ENCODE measurements around the gene TSPAN2. TPM values are rescaled to one million over a fixed set of nuclear protein-coding genes. Genes with fewer than 3 reads are reported as not detected.

Gene TSPAN2
- polyA plus RNA-seq, 1 experiment, result 4.0 TPM

DNA sequence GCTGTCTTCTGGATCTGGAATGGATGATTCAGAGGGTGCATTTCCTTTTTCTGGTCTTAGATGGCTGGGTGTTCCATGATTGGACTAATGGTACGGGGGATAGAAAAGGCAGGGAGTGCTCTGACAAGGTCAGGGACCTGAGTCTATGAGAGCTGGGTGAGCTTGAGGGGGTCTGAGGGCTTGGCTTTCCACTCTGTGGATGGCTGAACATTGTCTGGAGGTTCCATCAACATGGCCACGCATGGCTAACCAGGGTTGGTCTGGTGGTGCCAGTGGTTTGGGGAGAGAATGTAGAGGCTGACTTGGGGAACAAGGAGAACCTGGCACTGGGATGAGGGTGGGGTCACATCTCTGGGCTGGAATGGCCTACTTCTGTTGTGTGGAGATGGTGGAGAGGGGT, 41.5 kb upstream of the TSPAN2 start:
- ChIA-PET POLR2A (no interaction called here), CTCF (no interaction called here)
- H3K27me3 ChIP-seq (ENCODE audit: control insufficient read depth, insufficient read depth, low read length), result no peaks in the 10 kb centered on the region
- DNase-seq (ENCODE audit: low read depth, low spot score), result no peak
- TF ChIP-seq, protein P1, sequence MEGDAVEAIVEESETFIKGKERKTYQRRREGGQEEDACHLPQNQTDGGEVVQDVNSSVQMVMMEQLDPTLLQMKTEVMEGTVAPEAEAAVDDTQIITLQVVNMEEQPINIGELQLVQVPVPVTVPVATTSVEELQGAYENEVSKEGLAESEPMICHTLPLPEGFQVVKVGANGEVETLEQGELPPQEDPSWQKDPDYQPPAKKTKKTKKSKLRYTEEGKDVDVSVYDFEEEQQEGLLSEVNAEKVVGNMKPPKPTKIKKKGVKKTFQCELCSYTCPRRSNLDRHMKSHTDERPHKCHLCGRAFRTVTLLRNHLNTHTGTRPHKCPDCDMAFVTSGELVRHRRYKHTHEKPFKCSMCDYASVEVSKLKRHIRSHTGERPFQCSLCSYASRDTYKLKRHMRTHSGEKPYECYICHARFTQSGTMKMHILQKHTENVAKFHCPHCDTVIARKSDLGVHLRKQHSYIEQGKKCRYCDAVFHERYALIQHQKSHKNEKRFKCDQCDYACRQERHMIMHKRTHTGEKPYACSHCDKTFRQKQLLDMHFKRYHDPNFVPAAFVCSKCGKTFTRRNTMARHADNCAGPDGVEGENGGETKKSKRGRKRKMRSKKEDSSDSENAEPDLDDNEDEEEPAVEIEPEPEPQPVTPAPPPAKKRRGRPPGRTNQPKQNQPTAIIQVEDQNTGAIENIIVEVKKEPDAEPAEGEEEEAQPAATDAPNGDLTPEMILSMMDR (IDR thresholded peaks at IDR 0.05; ENCODE audit: low read depth, low read length), result no peak
- no peaks in the 10 kb centered on the region for H3K9me3 ChIP-seq (ENCODE audit: control insufficient read depth, insufficient read depth, low read length)
- H3K27ac ChIP-seq (ENCODE audit: low read depth, low read length), result no peak overlapping the region
- H3K4me3 ChIP-seq (ENCODE audit: low read depth, low read length), result no peak overlapping the region

DNA sequence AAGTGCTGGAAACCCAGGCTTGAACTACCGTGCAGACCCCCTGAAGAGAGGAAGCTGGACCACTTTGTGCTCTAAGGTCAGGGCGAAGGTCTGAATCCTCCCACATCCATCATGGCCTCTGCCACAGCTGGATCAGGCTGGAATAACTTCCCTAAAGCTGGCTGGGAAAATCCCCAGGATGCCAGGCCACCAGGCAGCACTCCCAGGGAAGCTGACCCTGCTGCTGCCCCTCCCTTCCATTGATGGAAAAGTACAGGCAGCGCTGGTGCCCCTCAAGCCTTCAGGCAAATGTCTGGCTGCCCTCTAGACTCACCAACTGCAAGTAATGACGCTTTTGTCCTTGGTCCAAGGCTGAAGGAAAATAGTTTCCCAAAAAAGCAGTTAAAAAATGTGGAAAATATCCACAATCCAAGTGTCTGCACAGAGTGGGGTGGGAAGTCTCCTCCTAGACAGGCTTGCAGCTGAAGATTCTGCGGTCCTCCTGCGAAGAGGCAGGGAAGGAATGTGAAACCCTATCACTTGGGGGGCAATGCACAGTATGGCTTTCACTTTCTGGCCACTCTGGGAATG, 39.9 kb upstream of the TSPAN2 start:
- TF ChIP-seq, protein P1 (IDR thresholded peaks at IDR 0.05; ENCODE audit: low read depth, low read length), result no peak
- ChIA-PET POLR2A (no interaction called here), CTCF (interaction anchor here (1.3 to 2.2 kb wide), 2 partner anchors 16 to 467 kb away, joined by 4 to 7 read pairs; no protein-coding TSS in a partner anchor)
- H3K9me3 ChIP-seq (ENCODE audit: control insufficient read depth, insufficient read depth, low read length), result no peaks in the 10 kb centered on the region
- DNase-seq (ENCODE audit: low read depth, low spot score), result no peak
- H3K4me3 ChIP-seq (ENCODE audit: low read depth, low read length), result no peak overlapping the region
- H3K27me3 ChIP-seq (ENCODE audit: control insufficient read depth, insufficient read depth, low read length), result no peaks in the 10 kb centered on the region
- H3K27ac ChIP-seq (ENCODE audit: low read depth, low read length), result no peak overlapping the region

DNA sequence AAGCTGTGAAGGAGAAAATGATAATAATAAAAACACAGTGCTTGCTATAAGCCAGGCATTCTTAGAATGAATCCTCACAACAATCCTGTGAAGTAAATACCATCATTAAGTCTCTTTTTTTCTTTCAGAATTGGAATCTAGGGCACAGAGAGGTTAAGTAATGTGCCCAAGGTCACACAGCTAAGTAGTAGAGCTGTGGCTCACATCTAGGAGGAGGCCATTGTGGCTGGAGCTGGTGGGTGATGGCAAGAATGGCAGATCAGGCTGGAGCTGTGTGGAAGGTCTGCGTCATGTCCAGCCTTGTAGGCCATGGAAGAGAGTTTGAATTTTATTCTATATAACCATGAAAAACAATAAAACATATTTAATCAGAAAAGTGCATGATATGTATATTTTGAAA, 38.2 kb upstream of the TSPAN2 start:
- H3K27ac ChIP-seq (ENCODE audit: low read depth, low read length), result no peak overlapping the region
- H3K4me3 ChIP-seq (ENCODE audit: low read depth, low read length), result no peak overlapping the region
- no peaks in the 10 kb centered on the region for H3K27me3 ChIP-seq (ENCODE audit: control insufficient read depth, insufficient read depth, low read length)
- H3K9me3 ChIP-seq (ENCODE audit: control insufficient read depth, insufficient read depth, low read length), result no peaks in the 10 kb centered on the region
- POLR2A ChIA-PET, result no interaction called here
- TF ChIP-seq, protein P1 (IDR thresholded peaks at IDR 0.05; ENCODE audit: low read depth, low read length), result no peak
- CTCF ChIA-PET, result interaction anchor here (0.7 to 2.2 kb wide), 3 partner anchors 14 to 468 kb away, joined by 3 to 7 read pairs (median 7); no protein-coding TSS in a partner anchor
- DNase-seq (ENCODE audit: low read depth, low spot score), result no peak

DNA sequence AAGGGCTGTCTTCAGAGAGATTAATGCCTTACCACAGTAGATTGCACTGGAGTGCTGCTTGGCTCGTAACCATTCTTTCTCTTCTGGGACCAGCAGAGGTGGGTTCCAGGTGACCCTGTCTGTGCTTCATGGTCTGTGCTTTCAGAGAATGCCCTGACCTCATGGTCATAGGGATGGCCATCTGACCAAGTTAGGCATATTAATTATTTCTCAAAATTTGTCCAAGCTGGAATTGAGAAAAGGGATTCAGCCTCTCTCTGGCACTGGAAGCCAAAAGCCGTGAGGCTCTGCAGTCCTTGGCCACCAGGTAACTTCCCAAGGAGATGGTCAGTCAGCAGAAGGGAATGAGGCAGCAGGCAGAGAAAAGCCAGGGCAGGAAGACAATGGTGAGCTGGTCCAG, 37.2 kb upstream of the TSPAN2 start:
- Histone ChIP-seq H3K4me3 (ENCODE audit: low read depth, low read length) (no peak overlapping the region), H3K27me3 (ENCODE audit: control insufficient read depth, insufficient read depth, low read length) (no peaks in the 10 kb centered on the region), H3K9me3 (ENCODE audit: control insufficient read depth, insufficient read depth, low read length) (peaks cover under 1% of the 10 kb centered on the region; the same call in 1 of the 2 replicates), H3K27ac (ENCODE audit: low read depth, low read length) (no peak overlapping the region)
- TF ChIP-seq, protein P1 (IDR thresholded peaks at IDR 0.05; ENCODE audit: low read depth, low read length), result no peak
- no peak for DNase-seq (ENCODE audit: low read depth, low spot score)
- ChIA-PET CTCF (interaction anchor here (1.0 to 2.2 kb wide), 4 partner anchors 13 to 469 kb away, joined by 3 to 8 read pairs (median 7); no protein-coding TSS in a partner anchor), POLR2A (no interaction called here)

DNA sequence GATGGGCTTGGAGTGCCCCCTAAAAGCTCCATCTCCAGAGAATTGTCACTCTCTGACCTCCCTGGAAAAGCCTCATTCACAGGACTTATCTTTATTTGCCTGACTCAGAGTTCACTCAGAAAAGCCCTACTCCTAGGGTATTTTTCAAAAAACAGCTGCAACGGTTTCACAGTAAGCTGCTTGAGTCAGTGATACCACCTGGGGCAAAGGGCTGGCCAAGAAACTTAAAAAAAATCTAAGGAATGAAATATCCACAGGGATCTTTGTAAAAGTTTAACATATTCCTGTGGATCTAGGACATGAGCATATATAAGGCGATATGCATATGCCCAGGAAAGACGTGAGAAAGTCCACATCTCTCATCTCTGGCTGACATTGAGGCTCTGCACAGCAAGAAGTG, 33.8 kb upstream of the TSPAN2 start:
- CTCF ChIA-PET, result interaction anchor here (1.1 to 1.9 kb wide), 3 partner anchors 11 to 473 kb away, joined by 3 to 9 read pairs (median 6); no protein-coding TSS in a partner anchor
- Histone ChIP-seq H3K4me3 (ENCODE audit: low read depth, low read length) (no peak overlapping the region), H3K9me3 (ENCODE audit: control insufficient read depth, insufficient read depth, low read length) (peaks cover 11% of the 10 kb centered on the region; the same call in 1 of the 2 replicates), H3K27me3 (ENCODE audit: control insufficient read depth, insufficient read depth, low read length) (no peaks in the 10 kb centered on the region), H3K27ac (ENCODE audit: low read depth, low read length) (no peak overlapping the region)
- POLR2A ChIA-PET, result no interaction called here
- TF ChIP-seq, protein P1 (IDR thresholded peaks at IDR 0.05; ENCODE audit: low read depth, low read length), result no peak
- no peak for DNase-seq (ENCODE audit: low read depth, low spot score)

Measured in AG04450 (cell line).